Astrocyte (in vitro differentiated cells and primary cell): ENCODE data around the gene CIBAR2.

Experiments
- EZH2 ChIP-seq: IDR thresholded peaks from 2 replicates; pipeline ENCODE4 v1.6.1; 2012; ENCODE audit warnings: mild to moderate bottlenecking, low read length, inconsistent platforms; ENCODE audit not compliant: insufficient read depth
- TF ChIP-seq, protein P1 (sequence below): IDR thresholded peaks from 2 replicates; pipeline ENCODE4 v1.5.1; 2011; ENCODE audit warnings: low read depth, mild to moderate bottlenecking, inconsistent platforms, low read length, moderate library complexity; ENCODE audit not compliant: insufficient read depth

DNA sequence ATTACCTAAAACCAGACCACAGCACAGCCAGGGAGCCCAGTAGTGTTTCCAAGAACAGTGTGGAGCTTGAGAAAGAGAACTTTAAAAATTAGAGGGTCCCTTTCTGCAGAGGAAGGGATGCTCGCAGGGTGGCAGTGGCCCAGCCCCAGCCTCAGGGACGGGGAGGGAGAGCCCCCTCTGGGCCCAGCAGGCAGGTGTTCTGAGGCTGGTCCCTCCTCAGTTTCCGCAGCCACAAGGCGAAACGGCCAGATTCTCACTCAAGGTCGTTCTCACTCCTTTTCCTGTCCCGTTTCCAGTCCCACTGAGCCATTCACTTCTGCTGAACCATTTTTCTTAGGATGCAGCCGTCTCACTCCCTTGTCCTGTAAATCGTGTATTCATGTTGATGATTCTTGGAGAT lies 20.0 kb downstream of the CIBAR2 start:
- TF ChIP-seq, protein P1, sequence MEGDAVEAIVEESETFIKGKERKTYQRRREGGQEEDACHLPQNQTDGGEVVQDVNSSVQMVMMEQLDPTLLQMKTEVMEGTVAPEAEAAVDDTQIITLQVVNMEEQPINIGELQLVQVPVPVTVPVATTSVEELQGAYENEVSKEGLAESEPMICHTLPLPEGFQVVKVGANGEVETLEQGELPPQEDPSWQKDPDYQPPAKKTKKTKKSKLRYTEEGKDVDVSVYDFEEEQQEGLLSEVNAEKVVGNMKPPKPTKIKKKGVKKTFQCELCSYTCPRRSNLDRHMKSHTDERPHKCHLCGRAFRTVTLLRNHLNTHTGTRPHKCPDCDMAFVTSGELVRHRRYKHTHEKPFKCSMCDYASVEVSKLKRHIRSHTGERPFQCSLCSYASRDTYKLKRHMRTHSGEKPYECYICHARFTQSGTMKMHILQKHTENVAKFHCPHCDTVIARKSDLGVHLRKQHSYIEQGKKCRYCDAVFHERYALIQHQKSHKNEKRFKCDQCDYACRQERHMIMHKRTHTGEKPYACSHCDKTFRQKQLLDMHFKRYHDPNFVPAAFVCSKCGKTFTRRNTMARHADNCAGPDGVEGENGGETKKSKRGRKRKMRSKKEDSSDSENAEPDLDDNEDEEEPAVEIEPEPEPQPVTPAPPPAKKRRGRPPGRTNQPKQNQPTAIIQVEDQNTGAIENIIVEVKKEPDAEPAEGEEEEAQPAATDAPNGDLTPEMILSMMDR, result no peak
- no peak for TF ChIP-seq EZH2
